Endothelial cell of umbilical vein (primary cell): ENCODE data around the gene ARHGEF19. TPM values are rescaled to one million over a fixed set of nuclear protein-coding genes. Genes with fewer than 3 reads are reported as not detected.
A peak's percentile ranks its signal among the peaks of the same experiment; 100 is the strongest.

ENCODE experiments used
- BruUV-seq: library from RNA; stranded (reverse); fragments of 400-500 nt; replicated peaks from 2 replicates; lab custom pipeline; 2021; lab: Mats Ljungman, UMichigan
- CTCF ChIA-PET: fragments of 300-600, 350-600 bp; sonication (Branson Sonifier 250); formaldehyde crosslinking; loops from one replicate; lab custom pipeline; 2021; ENCODE audit warnings: antibody characterized with exemption, inconsistent platforms; lab: Charles Lee
- POLR2A ChIA-PET: fragments of 300-600, 350-600 bp; sonication (Branson Sonifier 250); formaldehyde crosslinking; loops from one replicate; lab custom pipeline; 2021; ENCODE audit warnings: antibody characterized with exemption, inconsistent platforms; lab: Charles Lee
- DNase-seq: peaks from one replicate; pipeline ENCODE4 v3.0.0-alpha.2; 2011; ENCODE audit warnings: low read depth, low spot score
- FAIRE-seq: peaks from 2 replicates; lab custom pipeline; 2011; peaks lifted over from hg19 to GRCh38; lab: Jason Lieb, UNC
- H2AFZ ChIP-seq: 2 replicates; pipeline ENCODE4 v1.6.0; 2012; ENCODE audit warnings: low read depth, low read length, control low read depth, inconsistent platforms
- H3K27ac ChIP-seq: 2 replicates; pipeline ENCODE4 v1.5.1; 2011; ENCODE audit warnings: low read depth, mild to moderate bottlenecking, control low read depth, low read length, moderate library complexity; ENCODE audit not compliant: insufficient read depth
- H3K27me3 ChIP-seq, 2 experiments: 2 replicates each; pipeline versions ENCODE4 v1.6.0 to v1.6.1; 2011; ENCODE audit warnings: low read length in 2 of 2, mixed read lengths in 1 of 2; ENCODE audit not compliant: control insufficient read depth in 2 of 2, insufficient read depth in 2 of 2
- H3K36me3 ChIP-seq, 2 experiments: 2 replicates in 1 of 2; 3 replicates in 1 of 2; pipeline ENCODE4 v1.5.1; 2011; ENCODE audit warnings: low read length in 2 of 2, mild to moderate bottlenecking in 1 of 2, moderate library complexity in 1 of 2; ENCODE audit not compliant: control insufficient read depth in 2 of 2, insufficient read depth in 2 of 2; ENCODE audit errors: extremely low read depth in 1 of 2
- H3K4me1 ChIP-seq: 3 replicates; pipeline ENCODE4 v1.5.1; 2011; ENCODE audit warnings: mild to moderate bottlenecking, low read length; ENCODE audit not compliant: control insufficient read depth, insufficient read depth; ENCODE audit errors: extremely low read depth
- H3K4me2 ChIP-seq: 2 replicates; pipeline ENCODE4 v1.6.1; 2011; ENCODE audit warnings: low read length, control low read depth, mixed read lengths; ENCODE audit not compliant: insufficient read depth
- H3K4me3 ChIP-seq, 3 experiments: fragments of 200-600 bp in 1 of 3; sonication (generic), shearing (Covaris generic) in 1 of 3; replicated peaks in 1 of 3; 2 replicates each; pipeline ENCODE4 v1.5.1; 2011 to 2016; ENCODE audit warnings: control low read depth in 3 of 3, low read length in 3 of 3, mild to moderate bottlenecking in 2 of 3, inconsistent platforms in 1 of 3, low read depth in 1 of 3, moderate library complexity in 1 of 3; ENCODE audit not compliant: insufficient read depth in 1 of 3
- H3K79me2 ChIP-seq: 2 replicates; pipeline ENCODE4 v1.6.0; 2012; ENCODE audit warnings: low read length, inconsistent platforms; ENCODE audit not compliant: control insufficient read depth, insufficient read depth
- H3K9ac ChIP-seq: replicated peaks from 2 replicates; pipeline ENCODE3; 2011; ENCODE audit warnings: low read length, control low read depth; ENCODE audit not compliant: insufficient read depth; ENCODE audit errors: extremely low read depth
- H3K9me1 ChIP-seq: replicated peaks from 3 replicates; pipeline ENCODE4 v1.6.0; 2011; ENCODE audit warnings: mild to moderate bottlenecking, low read length; ENCODE audit not compliant: control insufficient read depth, insufficient read depth; ENCODE audit errors: extremely low read depth
- H3K9me3 ChIP-seq: replicated peaks from 2 replicates; pipeline ENCODE4 v1.5.1; 2012; ENCODE audit warnings: low read length, inconsistent platforms; ENCODE audit not compliant: control insufficient read depth, insufficient read depth
- H4K20me1 ChIP-seq: replicated peaks from 2 replicates; pipeline ENCODE3; 2011; ENCODE audit warnings: mild to moderate bottlenecking, low read length; ENCODE audit not compliant: control insufficient read depth, insufficient read depth; ENCODE audit errors: extremely low read depth
- FOS ChIP-seq: IDR thresholded peaks from 2 replicates; pipeline ENCODE4 v1.6.1; 2011; ENCODE audit warnings: mild to moderate bottlenecking, low read length, moderate library complexity, borderline replicate concordance; ENCODE audit not compliant: insufficient read depth
- GATA2 ChIP-seq: IDR thresholded peaks from 2 replicates; pipeline ENCODE4 v1.7.0; 2011; ENCODE audit warnings: low read depth, mild to moderate bottlenecking, moderate library complexity, mixed read lengths, low read length; ENCODE audit not compliant: insufficient read length, insufficient read depth
- JUN ChIP-seq: IDR thresholded peaks from 2 replicates; pipeline ENCODE4 v1.6.1; 2011; ENCODE audit warnings: borderline replicate concordance, low read depth; ENCODE audit not compliant: insufficient read length, insufficient read depth
- POLR2AphosphoS5 ChIP-seq: IDR thresholded peaks from 2 replicates; pipeline ENCODE4 v1.6.1; 2012; ENCODE audit warnings: low read depth, mild to moderate bottlenecking, control low read depth, low read length, moderate library complexity; ENCODE audit not compliant: insufficient read depth
- dilution Hi-C: fragments of 300-500 bp; cut with MboI; formaldehyde crosslinking; loops from one replicate; pipeline ENCODE4 v1.15.0; 2019; ENCODE audit warnings: low sequenced_read_pairs; ENCODE audit not compliant: extremely low pct_ligation_motif_present
- intact Hi-C: fragments of 100-400 bp; cut with micrococcal nuclease; formaldehyde crosslinking; loops from one replicate; pipeline ENCODE4 v1.10.0; 2022
- polyA plus RNA-seq, 4 experiments: library from polyadenylated mRNA; depleted of rRNA in 3 of 4; stranded (reverse) in 3 of 4; unstranded in 1 of 4; fragments of >200 nt; gene quantifications; 2 replicates each; pipeline versions ENCODE4 v1.2.1 to v1.2.3, GENCODE V29; 2011 to 2012; ENCODE audit warnings: missing spikeins in 1 of 4
- total RNA-seq: library from RNA; stranded (reverse); gene quantifications from 2 replicates; pipeline ENCODE4 v1.2.3, GENCODE V29; 2021

The ARHGEF19 gene
- total and polyA plus RNA-seq, 2 donors (not counting 3 experiments of a cell fraction or from before 2014, with no cell fraction given) = 6.2 to 8.0 TPM

GRCh38 chr1:16151196-16151994 is 61.1 kb downstream of the ARHGEF19 start:
- Histone ChIP-seq H3K9ac (peak overlapping the region; percentile 89), H3K4me3 (peak overlapping the region in 2 of 3 experiments; percentile 4 to 16), H2AFZ (no peak overlapping the region), H3K9me3 (no peaks in the 10 kb centered on the region), H3K27ac (peak overlapping the region; percentile 89), H3K79me2 (peaks cover 95% of the 10 kb centered on the region), H3K4me2 (peak overlapping the region; percentile 68), H3K9me1 (no peaks in the 10 kb centered on the region), H3K4me1 (peaks cover 77% of the 10 kb centered on the region), H4K20me1 (no peaks in the 10 kb centered on the region), H3K36me3 (peaks cover 26 to 33% of the 10 kb centered on the region in 2 experiments), H3K27me3 (no peaks in the 10 kb centered on the region)
- dilution Hi-C loops (no loop called here), intact Hi-C loops (no loop called here)
- DNase-seq (peak; percentile 72), FAIRE-seq (peak; percentile 86)
- BruUV-seq = no TSS peak
- POLR2A ChIA-PET = interaction anchor here (1.5 to 1.8 kb wide), 2 partner anchors 30 to 70 kb away, joined by 3 to 5 read pairs; no protein-coding TSS in a partner anchor
- CTCF ChIA-PET = interaction anchor here (1.2 to 7.9 kb wide), 6 partner anchors 11 to 78 kb away, joined by 4 to 154 read pairs (median 22); partner anchors contain the start of gene FAM131C
- TF ChIP-seq FOS = no peak
- no peak for TF ChIP-seq POLR2AphosphoS5
- peak; percentile 66 for TF ChIP-seq GATA2

- intact Hi-C loops (no loop called here), dilution Hi-C loops (no loop called here)
- H2AFZ ChIP-seq = no peak overlapping the region
- H3K9me3 ChIP-seq = no peaks in the 10 kb centered on the region
- peaks cover 88% of the 10 kb centered on the region for H3K79me2 ChIP-seq
- no peaks in the 10 kb centered on the region for H4K20me1 ChIP-seq
- H3K4me2 ChIP-seq = peak overlapping the region; percentile 68
- FAIRE-seq (no peak), DNase-seq (no peak)
- H3K27me3 ChIP-seq = no peaks in the 10 kb centered on the region
- BruUV-seq = no TSS peak
- H3K36me3 ChIP-seq = peaks cover 26 to 33% of the 10 kb centered on the region in 2 experiments
- peak overlapping the region; percentile 89 for H3K27ac ChIP-seq
- H3K4me3 ChIP-seq = peak overlapping the region in 1 of 3 experiments; percentile 16
- H3K9me1 ChIP-seq = no peaks in the 10 kb centered on the region
- TF ChIP-seq JUN = no peak
- H3K4me1 ChIP-seq = peaks cover 81% of the 10 kb centered on the region
- POLR2A ChIA-PET = no interaction called here
- H3K9ac ChIP-seq = no peak overlapping the region
- CTCF ChIA-PET = interaction anchor here (1.4 to 7.9 kb wide), 6 partner anchors 10 to 78 kb away, joined by 3 to 154 read pairs (median 22); partner anchors contain the start of gene FAM131C
Measured at GRCh38 chr1:16150508-16150907, 61.9 kb downstream of the ARHGEF19 start.
